VCaP (cell line): ENCODE results near the gene LDLRAD4.
A peak's percentile ranks its signal among the peaks of the same experiment; 100 is the strongest.

ENCODE experiments used
- H3K27ac ChIP-seq: fragments of 450-650 bp; 2 replicates; pipeline ENCODE4 v1.5.1; 2017
- CTCF ChIP-seq: fragments of 450-650 bp; conservative IDR thresholded peaks from 2 replicates; pipeline ENCODE4 v1.5.1; 2017; ENCODE audit warnings: mild to moderate bottlenecking, moderate library complexity

The LDLRAD4 gene

GRCh38 chr18:13247506-13247905 is 28.9 kb downstream of the LDLRAD4 start:
- H3K27ac ChIP-seq: no peak overlapping the region
- no peak for TF ChIP-seq CTCF

- no peak for TF ChIP-seq CTCF
- H3K27ac ChIP-seq: peak overlapping the region; percentile 82
These were observed 34.3 kb downstream of the LDLRAD4 start for GRCh38 chr18:13252686-13253410.

- H3K27ac ChIP-seq: peak overlapping the region; percentile 82
- 0 out of 2 replicates have a peak, but pooled peaks have one; percentile 6 for TF ChIP-seq CTCF
These were observed 35.5 kb downstream of the LDLRAD4 start for GRCh38 chr18:13253786-13254688.

- TF ChIP-seq CTCF: no peak
- no peak overlapping the region for H3K27ac ChIP-seq
These were observed 36.7 kb downstream of the LDLRAD4 start for GRCh38 chr18:13254971-13255927.

GRCh38 chr18:13256444-13257305 is 38.1 kb downstream of the LDLRAD4 start:
- TF ChIP-seq CTCF: no peak
- no peak overlapping the region for H3K27ac ChIP-seq

- no peak for TF ChIP-seq CTCF
These were observed 38.9 kb downstream of the LDLRAD4 start for GRCh38 chr18:13257361-13257980.

More at GRCh38 chr18:13257361-13257980, 38.9 kb downstream of the LDLRAD4 start:
- H3K27ac ChIP-seq: no peak overlapping the region
